ENCODE results near the gene SLC66A2. TPM values are rescaled to one million over a fixed set of nuclear protein-coding genes. Genes with fewer than 3 reads are reported as not detected.

The SLC66A2 gene
- polyA plus RNA-seq, 6 donors from 2014 or later, result 26.3 to 40.9 (median 34.5) TPM

DNA sequence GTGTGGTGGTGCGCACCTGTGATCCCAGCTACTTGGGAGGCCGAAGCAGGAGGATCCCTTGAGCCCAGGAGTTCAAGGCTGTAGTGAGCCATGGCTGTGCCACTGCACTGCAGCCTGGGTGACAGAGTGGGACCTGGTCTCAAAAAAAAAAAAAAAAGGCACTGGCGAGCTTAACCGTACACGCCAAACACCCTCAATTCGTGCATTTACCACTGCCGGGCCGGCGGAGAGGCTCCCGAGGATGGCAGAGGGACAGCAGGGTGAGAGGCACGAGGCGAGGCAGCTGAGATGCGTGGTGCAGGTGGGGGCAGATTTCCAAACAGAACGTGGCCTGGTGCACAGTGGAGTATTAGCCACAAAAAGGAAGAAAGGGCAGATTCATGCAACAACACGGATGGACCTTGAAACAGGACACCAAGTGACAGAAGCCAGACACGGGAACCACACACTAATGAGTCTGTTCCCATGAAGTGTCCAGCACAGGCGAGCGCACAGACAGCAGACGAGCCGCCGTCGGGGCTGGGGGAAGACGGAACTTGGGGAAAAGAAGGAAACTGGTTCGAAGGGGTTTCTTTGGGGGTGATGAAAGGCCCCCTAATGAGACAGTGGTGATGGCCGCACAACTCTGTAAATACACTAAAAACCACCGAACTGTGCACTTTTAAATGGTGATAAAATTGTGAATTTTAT lies 27.4 kb downstream of the SLC66A2 start:
- Mint-ChIP-seq H3K36me3 (peaks cover 15 to 38% of the 10 kb centered on the region in 2 donors), H3K9me3 (peaks cover 2 to 11% (median 5%) of the 10 kb centered on the region in 7 donors), H3K4me3 (peak overlapping the region in 2 of 8 donors; percentile 27 to 32), H3K27ac (peak overlapping the region in 4 of 6 donors; percentile 26 to 85 (median 62)), H3K27me3 (no peaks in the 10 kb centered on the region), H3K4me1 (peaks cover 7 to 31% (median 8%) of the 10 kb centered on the region in 3 donors)
- DNase-seq (no peak), ATAC-seq (ENCODE audit: low read depth in 2 of 2) (no peak)

DNA sequence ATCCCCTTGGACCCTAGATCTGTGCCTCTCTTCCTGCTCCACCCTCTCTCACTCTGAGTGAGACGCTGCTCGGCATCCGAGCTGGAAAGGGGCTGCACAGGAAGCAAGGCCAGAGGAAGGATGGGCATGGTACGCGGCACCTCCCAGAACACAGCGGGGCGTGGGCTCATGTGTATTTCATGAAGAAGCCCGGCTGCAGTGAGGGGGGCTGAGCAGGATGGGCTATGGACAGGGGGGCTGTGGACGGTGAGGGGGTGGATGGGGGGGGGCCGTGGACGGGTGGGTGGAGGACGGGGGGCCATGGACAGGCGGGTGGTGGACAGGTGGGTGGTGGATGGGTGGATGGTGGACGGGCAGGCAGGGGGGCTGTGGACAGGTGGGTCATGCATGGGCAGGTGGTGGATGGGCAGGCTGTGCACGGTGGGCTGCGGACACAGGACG lies 28.5 kb downstream of the SLC66A2 start:
- Mint-ChIP-seq H3K27me3 (no peaks in the 10 kb centered on the region), H3K4me1 (peaks cover 0 to 23% (median 7%) of the 10 kb centered on the region in 3 donors)

DNA sequence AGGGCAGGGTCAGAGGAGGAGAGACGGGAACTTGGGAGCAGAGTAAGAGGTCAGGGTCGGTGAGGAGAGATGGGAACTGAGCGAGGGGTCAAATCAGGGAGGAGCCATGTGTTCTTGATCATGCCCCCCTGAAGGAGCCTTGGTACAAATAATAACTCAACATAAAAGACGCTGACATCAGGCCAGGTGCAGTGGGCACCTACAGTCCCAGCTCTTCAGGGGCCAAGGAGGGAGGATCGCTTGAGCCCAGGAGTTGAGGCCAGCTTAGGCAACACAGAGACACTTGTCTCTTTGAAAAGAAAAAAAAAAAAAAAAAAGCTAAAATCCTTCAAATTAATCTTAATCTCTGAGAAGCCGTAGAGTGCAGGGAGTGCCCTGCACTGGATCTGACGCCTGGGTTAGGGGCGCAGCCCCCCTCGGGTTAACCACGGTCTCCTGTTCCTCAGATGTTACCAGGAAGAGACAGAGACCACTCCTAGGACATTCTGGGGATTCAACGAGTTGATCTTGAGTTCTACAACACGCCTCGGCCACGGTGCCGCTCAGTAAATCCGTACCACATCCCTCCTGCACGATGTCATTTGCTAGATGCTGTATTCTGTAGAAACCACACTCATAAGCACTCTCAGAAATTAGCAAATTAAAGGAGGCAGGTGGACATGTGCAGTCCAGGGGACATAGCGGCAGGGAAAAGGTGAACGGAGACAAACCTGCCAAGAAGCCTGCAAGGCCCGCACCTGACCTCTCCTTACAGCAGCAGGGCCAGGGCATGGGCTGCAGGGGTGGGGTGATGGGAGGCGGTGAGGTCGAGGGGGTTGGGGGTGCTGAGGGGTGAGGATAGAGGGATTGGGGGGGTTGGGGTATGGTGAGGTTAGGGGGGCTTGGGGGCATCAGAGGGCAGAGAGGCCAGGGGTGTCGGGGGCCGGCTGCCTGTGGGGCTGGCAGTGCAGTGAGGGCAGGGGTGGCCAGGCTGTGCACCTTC lies 29.2 kb downstream of the SLC66A2 start:
- H3K27ac Mint-ChIP-seq, result peak overlapping the region in 2 of 6 donors; percentile 52 to 59
- ATAC-seq (ENCODE audit: low read depth in 2 of 2), result peak in 1 of 2 donors; percentile 43
- DNase-seq, result no peak
- H3K9me3 Mint-ChIP-seq, result peaks cover 0 to 3% (median 0%) of the 10 kb centered on the region in 7 donors
- H3K4me3 Mint-ChIP-seq, result no peak overlapping the region
- peaks cover 0 to 21% (median 7%) of the 10 kb centered on the region in 3 donors for H3K4me1 Mint-ChIP-seq
- no peaks in the 10 kb centered on the region for H3K27me3 Mint-ChIP-seq
- peaks cover 11 to 32% of the 10 kb centered on the region in 2 donors for H3K36me3 Mint-ChIP-seq

More for the DNA sequence above, 28.5 kb downstream of the SLC66A2 start:
- peak overlapping the region in 1 of 6 donors; percentile 45 for H3K27ac Mint-ChIP-seq
- no peak for ATAC-seq (ENCODE audit: low read depth in 2 of 2)
- no peak overlapping the region for H3K4me3 Mint-ChIP-seq
- DNase-seq, result no peak
- H3K36me3 Mint-ChIP-seq, result peaks cover 11 to 32% of the 10 kb centered on the region in 2 donors
- H3K9me3 Mint-ChIP-seq, result peaks cover 0 to 2% (median 0%) of the 10 kb centered on the region in 7 donors

DNA sequence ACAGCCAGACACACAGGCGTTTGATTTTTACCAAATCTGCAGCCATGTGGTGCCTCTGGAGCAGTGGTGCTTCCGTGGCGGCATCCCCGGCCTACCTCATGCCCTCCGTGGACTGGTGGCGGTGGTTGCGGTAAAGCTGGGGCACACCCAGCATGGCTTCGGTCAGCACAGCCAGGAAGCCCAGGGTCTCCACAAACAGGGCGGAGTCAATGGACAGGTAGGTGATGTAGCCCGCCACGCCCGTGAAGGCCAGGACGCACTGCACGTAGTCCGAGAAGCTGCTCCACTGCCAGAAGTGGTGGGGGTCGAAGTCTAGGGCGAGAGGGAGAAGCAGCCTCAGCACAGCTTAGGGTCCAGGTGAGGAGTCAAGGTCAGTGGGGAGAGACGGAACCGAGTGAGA lies 32.4 kb downstream of the SLC66A2 start:
- Mint-ChIP-seq H3K4me3 (no peak overlapping the region), H3K27me3 (no peaks in the 10 kb centered on the region), H3K9me3 (peaks cover 0 to 3% (median 0%) of the 10 kb centered on the region in 7 donors), H3K27ac (no peak overlapping the region), H3K36me3 (peaks cover 9 to 53% of the 10 kb centered on the region in 2 donors), H3K4me1 (peaks cover 10 to 25% (median 21%) of the 10 kb centered on the region in 3 donors)
- DNase-seq, result no peak
- no peak for ATAC-seq (ENCODE audit: low read depth in 2 of 2)

DNA sequence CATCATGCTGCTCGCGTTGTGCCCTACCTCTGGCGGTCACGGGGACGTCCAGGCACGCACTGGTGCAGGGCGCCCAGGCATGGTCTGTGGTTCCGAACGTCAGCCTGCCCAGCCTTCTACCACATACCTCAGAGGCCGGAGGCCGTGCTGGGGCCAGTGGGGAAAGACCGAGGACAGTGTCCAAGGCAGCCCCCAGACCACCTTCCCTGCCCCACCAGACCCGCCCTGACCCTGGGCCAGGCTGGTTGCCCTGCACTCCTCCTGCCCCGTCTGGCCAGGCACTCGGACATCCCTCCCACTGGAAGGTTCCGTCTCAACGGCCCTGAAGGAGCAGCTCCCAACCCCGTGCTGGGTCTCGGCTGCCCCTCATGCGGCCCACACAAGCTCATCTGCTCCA lies 32.8 kb downstream of the SLC66A2 start:
- ATAC-seq (ENCODE audit: low read depth in 2 of 2) (no peak), DNase-seq (no peak)
- Mint-ChIP-seq H3K27ac (no peak overlapping the region), H3K4me3 (no peak overlapping the region), H3K36me3 (peaks cover 5 to 50% of the 10 kb centered on the region in 2 donors), H3K9me3 (peaks cover 0 to 3% (median 0%) of the 10 kb centered on the region in 7 donors), H3K27me3 (no peaks in the 10 kb centered on the region), H3K4me1 (peaks cover 14 to 24% (median 24%) of the 10 kb centered on the region in 3 donors)

DNA sequence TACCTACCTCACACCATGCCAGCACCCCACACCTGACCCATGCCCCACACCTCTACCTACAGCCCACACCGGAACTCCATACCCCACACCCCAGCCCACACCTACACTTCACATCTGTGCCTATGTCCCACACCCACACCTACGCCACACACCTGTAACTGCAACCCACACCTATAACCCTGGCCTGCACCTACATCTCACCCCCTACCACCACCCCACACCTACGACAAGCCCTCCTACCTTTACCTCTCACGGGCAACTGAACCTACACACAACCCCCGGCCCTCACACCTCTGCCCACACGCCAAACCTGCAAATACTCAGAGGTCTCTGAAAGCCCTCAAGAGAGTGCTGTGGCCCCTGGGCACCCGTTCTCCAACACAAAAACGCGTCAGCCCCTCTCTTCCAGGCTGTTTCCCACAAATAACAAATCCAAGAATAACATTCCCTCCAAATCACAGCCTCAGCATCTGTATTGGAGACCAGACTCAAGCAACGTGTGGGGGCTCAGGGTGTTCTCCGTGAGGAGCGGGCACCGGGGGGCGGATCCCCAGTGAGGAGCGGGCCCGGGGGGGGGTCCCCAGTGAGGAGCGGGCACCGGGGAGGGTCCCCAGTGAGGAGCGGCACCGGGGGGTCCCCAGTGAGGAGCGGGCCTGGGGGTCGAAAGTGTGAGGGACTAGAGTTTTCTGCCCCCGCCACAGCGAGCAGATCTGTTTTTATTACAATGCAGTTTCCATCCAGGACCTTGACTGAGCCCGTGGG lies 33.4 kb downstream of the SLC66A2 start:
- H3K27me3 Mint-ChIP-seq, result no peaks in the 10 kb centered on the region
- peaks cover 6 to 51% of the 10 kb centered on the region in 2 donors for H3K36me3 Mint-ChIP-seq
- DNase-seq (no peak), ATAC-seq (ENCODE audit: low read depth in 2 of 2) (no peak)
- peak overlapping the region in 1 of 8 donors; percentile 59 for H3K4me3 Mint-ChIP-seq
- H3K4me1 Mint-ChIP-seq, result peaks cover 20 to 30% (median 30%) of the 10 kb centered on the region in 3 donors
- H3K27ac Mint-ChIP-seq, result peak overlapping the region in 1 of 6 donors; percentile 75
- H3K9me3 Mint-ChIP-seq, result peaks cover 0 to 3% (median 0%) of the 10 kb centered on the region in 7 donors

DNA sequence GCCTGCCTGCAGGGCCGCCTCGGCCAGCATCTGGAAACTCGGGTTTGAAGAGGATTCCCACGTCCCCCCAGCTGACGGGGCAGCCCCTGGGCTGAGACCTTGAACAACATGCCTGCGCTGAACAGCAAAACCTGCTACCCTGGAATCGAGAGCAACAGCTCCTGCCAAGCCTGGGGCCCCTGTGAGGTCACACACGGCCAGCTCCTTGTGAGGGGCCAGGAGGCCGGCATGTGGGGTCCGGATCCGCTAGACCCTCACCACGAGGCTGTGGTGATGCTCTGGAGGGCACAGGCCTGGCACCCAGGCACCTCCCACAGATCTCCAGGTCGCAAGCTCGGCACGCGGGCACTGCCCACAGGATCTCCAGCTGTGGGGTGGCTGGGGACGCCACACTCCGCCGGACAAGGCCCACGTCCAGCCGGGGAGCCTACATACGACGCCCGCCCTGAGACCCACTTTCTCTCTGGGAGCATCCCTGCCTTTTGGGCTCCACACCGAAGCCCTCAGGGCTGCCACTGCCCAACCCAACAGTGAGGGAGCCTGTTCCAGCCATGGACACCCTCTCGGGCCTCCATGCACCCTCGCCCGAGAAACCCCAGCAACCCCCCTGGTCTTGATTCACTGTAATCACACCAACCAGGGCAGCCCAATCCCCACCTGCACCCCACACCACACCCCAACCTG lies 34.1 kb downstream of the SLC66A2 start:
- DNase-seq (no peak), ATAC-seq (ENCODE audit: low read depth in 2 of 2) (no peak)
- peaks cover 27 to 34% (median 33%) of the 10 kb centered on the region in 3 donors for H3K4me1 Mint-ChIP-seq
- peaks cover 6 to 48% of the 10 kb centered on the region in 2 donors for H3K36me3 Mint-ChIP-seq
- H3K9me3 Mint-ChIP-seq, result peaks cover 0 to 3% (median 0%) of the 10 kb centered on the region in 7 donors
- H3K27ac Mint-ChIP-seq, result peak overlapping the region in 1 of 6 donors; percentile 75
- H3K4me3 Mint-ChIP-seq, result no peak overlapping the region
- no peaks in the 10 kb centered on the region for H3K27me3 Mint-ChIP-seq

DNA sequence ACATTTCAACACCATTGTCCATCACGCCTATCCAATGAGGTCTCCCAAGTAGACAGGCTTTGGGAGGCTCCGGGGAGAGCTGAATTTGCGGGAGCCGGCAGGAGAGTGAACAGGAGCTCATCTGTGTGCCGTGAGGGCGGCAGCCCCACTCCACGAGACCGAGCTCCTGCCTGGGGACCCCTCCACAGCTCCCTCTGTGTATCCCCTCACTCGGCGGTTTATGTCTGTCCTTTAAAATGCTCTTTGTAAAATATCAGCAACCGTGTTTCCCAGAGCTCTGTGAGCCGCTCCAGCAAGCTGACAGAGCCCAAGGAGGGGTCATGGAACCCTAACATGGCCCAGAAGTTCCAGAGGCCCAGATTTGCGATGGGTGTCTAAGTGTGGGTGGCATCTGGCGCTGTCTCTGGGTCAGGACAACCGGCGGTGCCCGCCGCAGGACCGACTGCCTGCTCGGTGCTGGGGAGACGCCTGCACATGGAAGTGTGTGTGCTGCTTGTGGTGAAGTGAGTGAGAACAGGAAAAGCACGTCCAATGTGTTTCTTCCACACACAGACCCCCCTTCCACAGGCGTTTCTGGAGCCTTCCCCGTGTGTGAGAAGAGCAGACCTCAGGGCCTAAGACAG lies 34.8 kb downstream of the SLC66A2 start:
- H3K27ac Mint-ChIP-seq, result peak overlapping the region in 2 of 6 donors; percentile 41 to 81
- no peak for ATAC-seq (ENCODE audit: low read depth in 2 of 2)
- DNase-seq, result no peak
- no peak overlapping the region for H3K4me3 Mint-ChIP-seq
- H3K9me3 Mint-ChIP-seq, result peaks cover 0 to 3% (median 0%) of the 10 kb centered on the region in 7 donors
- peaks cover 30 to 34% (median 33%) of the 10 kb centered on the region in 3 donors for H3K4me1 Mint-ChIP-seq
- peaks cover 6 to 42% of the 10 kb centered on the region in 2 donors for H3K36me3 Mint-ChIP-seq
- H3K27me3 Mint-ChIP-seq, result no peaks in the 10 kb centered on the region

DNA sequence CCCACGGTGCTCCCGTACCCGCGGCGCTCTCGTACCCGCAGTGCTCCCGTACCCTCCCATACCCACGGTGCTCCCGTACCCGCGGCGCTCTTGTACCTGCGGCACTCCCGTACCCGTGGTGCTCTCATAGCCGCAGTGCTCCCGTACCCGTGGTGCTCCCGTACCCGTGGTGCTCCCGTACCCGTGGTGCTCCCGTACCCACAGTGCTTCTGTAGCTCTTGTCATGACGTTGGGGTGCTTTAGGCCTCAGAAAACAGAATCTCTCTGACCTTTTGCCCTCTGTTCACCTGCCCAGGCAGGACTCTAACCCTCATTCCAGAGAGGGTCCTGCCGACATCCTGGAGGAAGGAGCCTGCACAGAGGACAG lies 35.3 kb downstream of the SLC66A2 start:
- DNase-seq (no peak), ATAC-seq (ENCODE audit: low read depth in 2 of 2) (no peak)
- Mint-ChIP-seq H3K4me1 (peaks cover 30 to 34% (median 33%) of the 10 kb centered on the region in 3 donors), H3K36me3 (peaks cover 6 to 41% of the 10 kb centered on the region in 2 donors), H3K4me3 (peak overlapping the region in 1 of 8 donors; percentile 60), H3K9me3 (peaks cover 0 to 3% (median 0%) of the 10 kb centered on the region in 7 donors), H3K27ac (peak overlapping the region in 1 of 6 donors; percentile 81), H3K27me3 (no peaks in the 10 kb centered on the region)

DNA sequence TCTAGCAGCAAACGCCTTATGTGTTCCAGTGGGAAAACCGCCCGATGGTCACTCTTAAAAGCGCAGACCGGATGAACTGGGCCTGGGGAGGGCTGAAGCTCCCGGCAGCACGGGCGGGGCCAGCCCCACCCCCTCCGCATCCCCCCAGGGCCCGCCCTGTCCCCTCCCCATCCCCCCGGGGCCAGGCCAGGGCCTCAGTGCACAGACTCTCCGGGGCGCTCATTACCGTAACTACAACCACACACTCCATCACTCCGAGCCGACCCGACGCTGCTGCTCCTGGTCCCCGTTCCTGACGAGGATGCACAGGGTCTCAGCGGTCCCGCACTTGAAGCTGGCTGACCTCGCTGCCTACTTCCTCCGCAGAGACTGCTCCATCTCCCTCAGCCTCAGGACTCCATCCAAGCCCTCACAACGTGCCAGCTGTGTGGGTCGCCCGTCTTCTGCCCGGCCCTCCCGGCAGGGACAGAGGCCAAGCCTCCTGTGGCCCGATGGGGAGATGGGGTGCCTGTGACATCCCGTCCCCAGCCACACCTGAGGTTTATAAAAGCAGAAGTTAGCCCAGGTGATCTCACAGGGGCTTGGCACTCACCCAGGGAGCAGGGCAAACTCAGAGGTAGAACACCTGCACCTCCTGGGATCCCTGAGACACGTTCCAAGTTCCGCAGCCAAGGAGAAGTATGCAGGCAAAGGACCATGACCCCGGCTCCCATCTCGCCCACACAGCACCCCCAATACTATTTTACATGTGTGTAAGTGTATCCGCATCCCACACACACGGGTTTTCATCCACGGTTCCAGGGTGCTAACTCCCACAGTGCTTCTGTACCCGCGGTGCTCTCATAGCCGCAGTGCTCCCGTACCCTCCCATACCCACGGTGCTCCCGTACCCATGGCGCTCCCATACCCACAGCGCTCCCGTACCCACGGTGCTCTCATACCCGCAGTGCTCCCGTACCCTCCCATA lies 36.0 kb downstream of the SLC66A2 start:
- Mint-ChIP-seq H3K4me3 (peak overlapping the region in 1 of 8 donors; percentile 37), H3K9me3 (peaks cover 0 to 3% (median 0%) of the 10 kb centered on the region in 7 donors), H3K4me1 (peaks cover 30 to 34% (median 33%) of the 10 kb centered on the region in 3 donors), H3K36me3 (peaks cover 6 to 41% of the 10 kb centered on the region in 2 donors), H3K27me3 (no peaks in the 10 kb centered on the region), H3K27ac (peak overlapping the region in 3 of 6 donors; percentile 24 to 78 (median 44))
- ATAC-seq (ENCODE audit: low read depth in 2 of 2) (no peak), DNase-seq (no peak)

DNA sequence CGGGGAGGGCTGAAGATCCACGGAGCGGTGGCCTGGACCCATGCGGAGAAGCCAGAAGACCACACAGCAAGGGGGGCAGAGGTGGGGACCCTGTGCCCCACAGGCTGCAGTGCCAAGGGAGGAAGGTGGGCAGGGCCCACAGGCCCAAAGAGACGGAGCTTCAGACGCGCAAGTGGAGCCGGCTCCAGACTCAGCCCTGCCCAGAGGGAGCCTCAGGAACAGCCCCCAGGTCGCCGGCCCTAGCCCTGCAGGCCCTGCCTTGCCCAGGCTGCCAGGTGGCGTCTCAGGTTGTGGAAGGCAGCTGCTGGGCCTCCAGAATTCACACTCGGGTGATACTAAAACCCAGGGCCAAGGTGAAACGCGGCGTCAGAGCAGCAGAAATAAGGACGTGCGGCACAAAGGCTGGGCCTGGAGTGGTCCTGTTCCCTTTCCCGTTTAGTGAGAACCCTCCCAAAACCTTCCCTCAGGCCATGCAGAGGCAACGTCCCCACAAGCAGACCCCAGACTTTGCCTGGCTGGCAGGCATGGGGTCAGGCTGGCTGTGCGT lies 36.8 kb downstream of the SLC66A2 start:
- Mint-ChIP-seq H3K27ac (peak overlapping the region in 4 of 6 donors; percentile 36 to 95 (median 90)), H3K4me1 (peaks cover 30 to 34% (median 33%) of the 10 kb centered on the region in 3 donors), H3K9me3 (peaks cover 0 to 3% (median 0%) of the 10 kb centered on the region in 7 donors), H3K27me3 (no peaks in the 10 kb centered on the region), H3K36me3 (peaks cover 6 to 41% of the 10 kb centered on the region in 2 donors), H3K4me3 (peak overlapping the region in 2 of 8 donors; percentile 29 to 59)
- ATAC-seq (ENCODE audit: low read depth in 2 of 2) (no peak), DNase-seq (no peak)

Data from naive B cell (primary cell).